HG03066 (cell line): ENCODE results near the gene SETBP1.
A peak's percentile ranks its signal among the peaks of the same experiment; 100 is the strongest.

ENCODE experiments used
- ATAC-seq: cut with Tn5 transposase; IDR thresholded peaks from one replicate; pipeline ENCODE4 v1.9.1; 2021; ENCODE audit warnings: low read depth; ENCODE audit not compliant: unreplicated experiment

SETBP1 gene

DNA sequence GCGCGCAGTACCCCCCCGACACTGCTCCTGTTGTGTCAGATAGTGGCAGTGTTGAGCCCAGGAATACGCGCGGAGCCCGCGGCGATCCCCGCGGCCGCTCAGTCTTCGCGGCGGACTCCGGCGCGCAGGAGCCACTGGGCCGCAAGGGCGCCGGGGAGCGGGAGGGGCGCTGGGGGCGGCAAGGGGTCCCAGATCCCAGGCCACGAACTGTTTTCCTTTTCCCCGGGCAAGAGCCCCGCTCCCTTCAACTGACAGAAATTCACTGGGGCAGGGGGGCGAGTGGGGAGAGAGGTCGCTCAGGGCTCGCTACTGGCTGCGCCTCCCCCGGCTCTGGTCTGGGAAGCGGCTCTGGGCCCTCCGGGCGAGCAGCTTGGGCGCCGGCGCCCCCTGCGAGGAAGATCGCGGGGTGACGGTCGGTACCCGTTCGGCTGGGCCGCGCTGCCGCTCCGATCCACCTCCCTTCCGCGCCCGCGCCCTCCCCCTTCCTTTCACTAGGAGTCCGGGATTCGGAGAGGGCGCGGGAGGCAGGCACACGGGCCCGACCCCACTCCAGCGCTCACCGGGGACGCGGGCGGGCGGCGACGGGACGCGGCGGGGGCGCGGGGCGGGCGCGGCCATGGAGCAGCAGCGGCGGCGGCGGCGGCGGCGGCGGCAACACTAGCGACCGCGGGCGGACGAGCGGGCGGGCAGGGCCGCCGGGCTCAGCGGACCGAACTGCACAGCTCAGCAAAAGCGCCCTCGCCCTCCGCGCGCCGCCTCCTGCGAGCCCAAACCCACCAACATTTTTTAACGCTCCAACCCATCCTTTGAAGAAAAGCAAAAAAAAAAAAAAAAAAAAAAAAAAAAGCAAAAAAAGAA, 1.4 kb upstream of the SETBP1 start:
- ATAC-seq = peak; percentile 66

- no peak for ATAC-seq
Observed at GRCh38 chr18:44679914-44680272, 795 bp upstream of the SETBP1 start.

GRCh38 chr18:44681076-44681970, 635 bp downstream of the SETBP1 start:
- ATAC-seq = no peak

GRCh38 chr18:44682201-44682870, 1.6 kb downstream of the SETBP1 start:
- ATAC-seq = no peak

DNA sequence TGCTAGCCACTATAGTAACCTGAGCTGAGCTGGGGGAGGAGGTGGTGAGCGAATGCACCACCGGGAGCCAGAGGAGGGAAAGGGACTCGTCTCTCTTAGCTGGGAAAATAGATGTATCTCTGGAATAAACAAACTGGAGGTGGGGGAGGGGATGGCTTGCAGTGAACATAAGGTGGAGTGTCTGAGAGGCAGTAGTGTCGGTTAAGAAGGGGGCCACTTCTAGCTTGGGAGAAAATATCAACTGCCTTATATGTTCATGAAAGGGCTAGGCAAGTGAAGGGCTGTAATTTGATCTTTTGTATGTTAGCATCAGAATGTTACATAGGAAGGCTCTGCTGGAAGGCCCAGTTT, 2.2 kb downstream of the SETBP1 start:
- no peak for ATAC-seq

- ATAC-seq = no peak
Observed at GRCh38 chr18:44683556-44683955, 2.9 kb downstream of the SETBP1 start.

DNA sequence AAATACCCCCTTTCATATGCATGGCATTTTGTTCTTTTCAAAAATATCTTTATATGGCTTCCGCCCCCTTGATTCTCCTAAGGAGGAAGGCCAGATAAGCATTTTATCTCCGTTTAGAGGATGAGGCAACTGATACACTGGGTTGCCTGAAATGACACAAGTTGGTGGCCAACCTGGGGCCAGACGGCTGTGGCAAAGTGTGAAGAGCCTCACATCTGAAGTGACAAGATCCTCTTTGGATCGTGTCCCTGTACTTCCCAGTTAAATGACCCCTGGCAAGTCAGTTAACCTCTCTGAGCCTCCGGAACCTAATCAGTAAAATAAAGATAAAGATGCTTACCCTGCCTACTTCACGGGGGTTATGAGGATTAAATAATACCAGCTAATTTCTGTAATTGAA, 4.6 kb downstream of the SETBP1 start:
- ATAC-seq = no peak

- ATAC-seq = no peak
Observed at GRCh38 chr18:44686156-44686555, 5.5 kb downstream of the SETBP1 start.

DNA sequence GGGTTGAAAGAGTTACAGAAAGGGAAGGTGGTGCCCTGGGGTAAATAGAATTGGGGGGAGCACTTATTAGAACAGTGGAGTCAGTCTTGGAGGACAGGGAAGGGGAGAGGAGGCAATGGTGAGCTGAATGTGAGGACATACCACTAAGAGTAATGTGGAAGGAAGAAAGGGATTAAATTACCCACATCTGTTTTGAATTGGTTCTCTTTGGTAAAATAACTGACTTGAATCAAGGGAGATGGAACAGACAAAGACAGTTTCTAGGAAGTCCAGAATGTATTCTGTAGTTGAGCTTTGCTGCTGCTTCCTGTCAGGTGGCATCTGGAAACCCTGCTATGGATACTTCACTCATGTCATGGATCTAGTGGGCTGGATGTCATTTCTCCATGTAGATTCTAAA, 6.7 kb downstream of the SETBP1 start:
- ATAC-seq = no peak

DNA sequence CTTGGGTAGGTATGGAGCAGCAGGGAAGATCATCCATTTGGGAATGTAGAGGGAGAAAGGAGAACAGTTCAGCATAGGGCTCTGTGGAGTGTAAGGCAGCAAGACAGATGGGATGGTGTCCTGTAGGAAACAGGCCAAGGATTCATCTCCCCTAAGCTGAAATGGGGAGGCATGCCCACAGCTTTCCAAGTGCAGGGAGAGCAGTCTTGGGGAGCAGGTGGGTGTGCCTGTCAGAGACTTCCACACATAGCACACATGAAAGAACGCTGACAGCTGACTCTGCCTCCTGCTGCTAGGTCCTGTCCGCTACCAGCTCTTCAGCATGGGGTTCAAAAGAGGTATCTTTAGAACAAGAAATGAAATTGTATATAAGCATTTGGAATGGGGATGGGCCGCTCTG, 9.0 kb downstream of the SETBP1 start:
- ATAC-seq = no peak

GRCh38 chr18:44691148-44691925, 10.6 kb downstream of the SETBP1 start:
- no peak for ATAC-seq

GRCh38 chr18:44693030-44693784, 12.5 kb downstream of the SETBP1 start:
- no peak for ATAC-seq

DNA sequence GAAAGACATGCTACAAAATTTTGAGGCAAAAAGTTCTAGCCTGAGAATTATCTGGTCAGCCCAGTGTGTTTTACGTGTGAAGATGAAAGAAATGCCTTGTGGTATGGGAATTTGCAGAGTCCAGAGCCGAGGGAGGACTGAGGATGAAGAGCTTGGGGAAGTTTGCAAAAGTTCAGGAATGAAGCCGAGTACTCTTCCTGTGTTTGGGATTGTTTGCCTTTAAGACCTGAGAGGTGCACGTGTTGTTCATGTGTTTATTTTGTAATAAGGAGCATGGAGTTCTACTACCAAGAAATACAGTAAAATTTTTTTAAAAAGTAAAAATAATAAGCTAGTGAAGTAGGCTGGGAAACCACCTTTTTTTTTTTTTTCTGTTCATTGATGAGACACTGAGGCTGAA, 14.8 kb downstream of the SETBP1 start:
- no peak for ATAC-seq

- no peak for ATAC-seq
Observed at GRCh38 chr18:44696892-44697291, 16.2 kb downstream of the SETBP1 start.

DNA sequence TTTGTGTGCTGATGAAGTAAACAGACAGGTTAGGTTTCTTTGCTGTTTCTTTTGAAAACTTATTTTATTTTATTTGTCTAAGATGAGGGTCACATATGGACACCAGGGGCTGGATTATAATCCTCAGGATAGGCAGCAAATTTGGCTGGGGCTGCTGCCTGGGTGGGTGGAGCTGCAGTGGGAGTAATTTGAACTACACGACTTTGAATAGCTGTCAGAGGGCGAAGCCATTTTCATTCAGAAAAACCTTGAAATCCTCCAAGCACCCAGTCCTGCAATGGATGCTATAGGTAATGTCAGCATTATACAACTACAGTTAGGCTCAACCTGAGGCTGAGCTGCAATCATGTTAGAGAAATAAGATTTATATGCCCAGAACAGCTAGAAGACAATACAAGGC, 16.6 kb downstream of the SETBP1 start:
- no peak for ATAC-seq

GRCh38 chr18:44698518-44698917, 17.8 kb downstream of the SETBP1 start:
- no peak for ATAC-seq

- no peak for ATAC-seq
Observed at GRCh38 chr18:44699572-44700261, 19.0 kb downstream of the SETBP1 start.

- no peak for ATAC-seq
Observed at GRCh38 chr18:44700652-44701051, 20.0 kb downstream of the SETBP1 start.

DNA sequence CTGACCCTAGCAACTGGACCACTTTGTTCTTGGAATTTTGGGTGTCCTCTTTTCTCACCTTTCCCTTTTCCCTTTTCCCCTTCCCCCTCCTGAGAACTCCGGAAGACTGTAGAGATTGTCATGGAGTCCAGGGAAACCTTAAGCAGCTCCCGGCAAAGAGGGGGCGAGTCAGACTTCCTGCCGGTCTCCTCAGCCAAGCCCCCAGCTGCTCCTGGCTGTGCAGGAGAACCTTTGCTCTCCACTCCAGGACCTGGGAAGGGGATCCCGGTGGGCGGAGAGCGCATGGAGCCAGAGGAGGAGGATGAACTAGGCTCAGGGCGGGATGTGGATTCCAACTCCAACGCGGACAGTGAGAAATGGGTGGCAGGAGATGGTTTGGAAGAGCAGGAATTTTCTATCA, 20.5 kb downstream of the SETBP1 start:
- ATAC-seq = no peak
